IPS-18c (cell line): ENCODE measurements around the gene CACNA1G.

Experiments used
- H3K4me3 ChIP-seq: 2 replicates; pipeline ENCODE4 v1.7.0; 2013; ENCODE audit warnings: low read depth, mild to moderate bottlenecking, low read length, moderate library complexity; ENCODE audit not compliant: insufficient read depth
- H3K9me3 ChIP-seq: one replicate; pipeline ENCODE4 v1.6.1; 2013; ENCODE audit warnings: mild to moderate bottlenecking, low read length, moderate library complexity; ENCODE audit not compliant: control insufficient read depth, insufficient read depth

The CACNA1G gene

DNA sequence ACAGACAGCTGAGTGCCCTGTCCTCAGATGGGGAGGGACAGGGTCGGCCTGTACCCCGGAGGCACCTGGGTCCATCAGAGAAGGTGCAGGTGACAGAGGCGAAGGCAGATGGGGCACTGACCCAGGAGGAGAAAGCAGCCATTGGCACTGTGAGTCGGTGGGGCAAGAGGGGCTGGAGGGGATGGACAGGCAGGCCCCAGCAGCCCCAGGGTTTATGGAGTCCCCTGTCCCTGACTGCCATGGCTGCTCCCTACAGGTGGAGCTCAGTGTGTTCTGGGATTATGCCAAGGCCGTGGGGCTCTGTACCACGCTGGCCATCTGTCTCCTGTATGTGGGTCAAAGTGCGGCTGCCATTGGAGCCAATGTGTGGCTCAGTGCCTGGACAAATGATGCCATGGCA, 115.1 kb downstream of the CACNA1G start:
- Histone ChIP-seq H3K4me3 (no peak overlapping the region), H3K9me3 (peaks cover under 1% of the 10 kb centered on the region)

DNA sequence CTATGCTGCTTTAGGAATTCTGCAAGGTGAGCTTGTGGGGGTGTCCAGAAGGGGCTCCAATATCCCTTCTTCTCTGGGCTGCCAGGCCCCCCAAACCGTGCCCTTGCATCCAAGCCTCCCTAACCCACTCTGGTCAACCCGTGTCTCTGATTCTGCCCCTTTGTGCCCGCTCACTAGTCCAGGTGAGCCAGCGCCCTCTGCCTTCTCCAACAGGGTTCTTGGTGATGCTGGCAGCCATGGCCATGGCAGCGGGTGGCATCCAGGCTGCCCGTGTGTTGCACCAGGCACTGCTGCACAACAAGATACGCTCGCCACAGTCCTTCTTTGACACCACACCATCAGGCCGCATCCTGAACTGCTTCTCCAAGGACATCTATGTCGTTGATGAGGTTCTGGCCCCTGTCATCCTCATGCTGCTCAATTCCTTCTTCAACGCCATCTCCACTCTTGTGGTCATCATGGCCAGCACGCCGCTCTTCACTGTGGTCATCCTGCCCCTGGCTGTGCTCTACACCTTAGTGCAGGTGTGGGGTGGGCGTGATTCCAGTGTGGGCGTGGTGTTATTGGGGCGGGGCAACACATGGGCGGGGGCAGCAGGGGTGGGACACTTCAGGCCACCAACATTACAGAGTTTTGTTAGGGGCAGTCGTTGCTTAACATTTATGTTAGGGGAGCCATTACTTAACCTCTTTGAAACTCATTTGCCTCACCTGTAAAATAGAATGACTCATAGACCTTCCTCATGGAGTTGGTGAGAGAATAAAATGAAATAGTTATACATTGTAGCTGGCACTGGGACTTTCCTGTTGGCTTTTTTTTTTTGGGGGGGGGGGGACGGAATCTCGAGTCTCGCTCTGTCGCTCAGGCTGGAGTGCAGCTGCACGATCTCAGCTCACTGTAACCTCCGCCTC, 115.8 kb downstream of the CACNA1G start:
- Histone ChIP-seq H3K4me3 (no peak overlapping the region), H3K9me3 (no peaks in the 10 kb centered on the region)
